OCI-LY1 (cell line): ENCODE measurements around the gene FIG4.

Source experiments
- H2AFZ ChIP-seq: fragments of 200-600 bp; sonication (generic), shearing (Covaris generic); 2 replicates; pipeline ENCODE4 v1.6.0; 2014; ENCODE audit warnings: antibody characterized with exemption, mild to moderate bottlenecking, low read length
- H3F3A ChIP-seq: fragments of 200-600 bp; sonication (generic), shearing (Covaris generic); 2 replicates; pipeline ENCODE4 v1.6.0; 2014; ENCODE audit warnings: mild to moderate bottlenecking, antibody characterized with exemption, low read length, moderate library complexity; ENCODE audit not compliant: insufficient read depth
- H3K27ac ChIP-seq: fragments of 200-600 bp; sonication (generic); 2 replicates; pipeline ENCODE4 v1.5.1; 2014; ENCODE audit warnings: low read length, mixed run types, mild to moderate bottlenecking, low read depth; ENCODE audit not compliant: poor library complexity, severe bottlenecking
- H3K27me3 ChIP-seq: fragments of 200-600 bp; sonication (generic); 2 replicates; pipeline ENCODE4 v1.6.0; 2014; ENCODE audit warnings: antibody characterized with exemption, mild to moderate bottlenecking, low read length, moderate library complexity; ENCODE audit not compliant: insufficient read depth
- H3K36me3 ChIP-seq: fragments of 200-600 bp; sonication (generic); 2 replicates; pipeline ENCODE4 v1.6.1; 2014; ENCODE audit warnings: mild to moderate bottlenecking, antibody characterized with exemption, low read length, moderate library complexity, mixed read lengths; ENCODE audit not compliant: insufficient read depth
- H3K4me1 ChIP-seq: fragments of 200-600 bp; sonication (generic); 2 replicates; pipeline ENCODE4 v1.5.1; 2014; ENCODE audit warnings: mild to moderate bottlenecking, low read length, moderate library complexity; ENCODE audit not compliant: insufficient read depth, severe bottlenecking
- H3K4me2 ChIP-seq: fragments of 200-600 bp; sonication (generic), shearing (Covaris generic); 2 replicates; pipeline ENCODE4 v1.6.1; 2014; ENCODE audit warnings: low read length
- H3K4me3 ChIP-seq: fragments of 200-600 bp; sonication (generic); 2 replicates; pipeline ENCODE4 v1.5.1; 2014; ENCODE audit warnings: low read length, low read depth, mild to moderate bottlenecking, mixed read lengths; ENCODE audit not compliant: poor library complexity, severe bottlenecking
- H3K79me2 ChIP-seq: fragments of 200-600 bp; shearing (Covaris generic); 2 replicates; pipeline ENCODE4 v1.6.1; 2016; ENCODE audit warnings: mixed run types, low read length, mixed read lengths; ENCODE audit not compliant: insufficient read depth
- H3K9ac ChIP-seq: fragments of 200-600 bp; sonication (generic), shearing (Covaris generic); 2 replicates; pipeline ENCODE4 v1.6.1; 2014; ENCODE audit warnings: mild to moderate bottlenecking, low read length, mixed read lengths
- H3K9me2 ChIP-seq: fragments of 200-600 bp; sonication (generic), shearing (Covaris generic); 2 replicates; pipeline ENCODE4 v1.6.1; 2014; ENCODE audit warnings: low read depth, mild to moderate bottlenecking, low read length, mixed read lengths
- H3K9me3 ChIP-seq: fragments of 200-600 bp; shearing (Covaris generic); 2 replicates; pipeline ENCODE4 v1.6.1; 2014; ENCODE audit warnings: low read length, mixed read lengths
- H4K20me1 ChIP-seq: fragments of 200-600 bp; sonication (generic), shearing (Covaris generic); 2 replicates; pipeline ENCODE4 v1.6.0; 2016; ENCODE audit warnings: mild to moderate bottlenecking, low read length; ENCODE audit not compliant: insufficient read depth
- EZH2 ChIP-seq: fragments of 200-600 bp; sonication (generic), shearing (Covaris generic); IDR thresholded peaks from 2 replicates; pipeline ENCODE4 v1.8.0; 2017; ENCODE audit warnings: borderline replicate concordance, mixed run types, mild to moderate bottlenecking, antibody characterized with exemption, low read length, moderate library complexity, mixed read lengths
- TF ChIP-seq, protein P1 (sequence below): fragments of 200-600 bp; sonication (generic), shearing (Covaris generic); IDR thresholded peaks from 2 replicates; pipeline ENCODE4 v1.5.1; 2017; ENCODE audit warnings: mild to moderate bottlenecking, antibody characterized with exemption, low read length, moderate library complexity, mixed read lengths

FIG4 gene

GRCh38 chr6:109840034-109840433 lies 148.9 kb downstream of the FIG4 start:
- no peak overlapping the region for H3K4me2 ChIP-seq
- H3K9me3 ChIP-seq = no peaks in the 10 kb centered on the region
- H3K4me3 ChIP-seq = no peak overlapping the region
- H3K79me2 ChIP-seq = no peaks in the 10 kb centered on the region
- H3K9ac ChIP-seq = no peak overlapping the region
- H2AFZ ChIP-seq = no peak overlapping the region
- H3K27me3 ChIP-seq = no peaks in the 10 kb centered on the region
- TF ChIP-seq EZH2 = no peak
- TF ChIP-seq, protein P1, sequence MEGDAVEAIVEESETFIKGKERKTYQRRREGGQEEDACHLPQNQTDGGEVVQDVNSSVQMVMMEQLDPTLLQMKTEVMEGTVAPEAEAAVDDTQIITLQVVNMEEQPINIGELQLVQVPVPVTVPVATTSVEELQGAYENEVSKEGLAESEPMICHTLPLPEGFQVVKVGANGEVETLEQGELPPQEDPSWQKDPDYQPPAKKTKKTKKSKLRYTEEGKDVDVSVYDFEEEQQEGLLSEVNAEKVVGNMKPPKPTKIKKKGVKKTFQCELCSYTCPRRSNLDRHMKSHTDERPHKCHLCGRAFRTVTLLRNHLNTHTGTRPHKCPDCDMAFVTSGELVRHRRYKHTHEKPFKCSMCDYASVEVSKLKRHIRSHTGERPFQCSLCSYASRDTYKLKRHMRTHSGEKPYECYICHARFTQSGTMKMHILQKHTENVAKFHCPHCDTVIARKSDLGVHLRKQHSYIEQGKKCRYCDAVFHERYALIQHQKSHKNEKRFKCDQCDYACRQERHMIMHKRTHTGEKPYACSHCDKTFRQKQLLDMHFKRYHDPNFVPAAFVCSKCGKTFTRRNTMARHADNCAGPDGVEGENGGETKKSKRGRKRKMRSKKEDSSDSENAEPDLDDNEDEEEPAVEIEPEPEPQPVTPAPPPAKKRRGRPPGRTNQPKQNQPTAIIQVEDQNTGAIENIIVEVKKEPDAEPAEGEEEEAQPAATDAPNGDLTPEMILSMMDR = no peak
- no peaks in the 10 kb centered on the region for H4K20me1 ChIP-seq
- no peaks in the 10 kb centered on the region for H3F3A ChIP-seq
- no peaks in the 10 kb centered on the region for H3K36me3 ChIP-seq
- H3K27ac ChIP-seq = no peak overlapping the region
- no peaks in the 10 kb centered on the region for H3K9me2 ChIP-seq
- H3K4me1 ChIP-seq = no peaks in the 10 kb centered on the region

GRCh38 chr6:109840796-109841195 lies 149.7 kb downstream of the FIG4 start:
- no peaks in the 10 kb centered on the region for H3K27me3 ChIP-seq
- no peaks in the 10 kb centered on the region for H3F3A ChIP-seq
- H3K4me2 ChIP-seq = no peak overlapping the region
- H3K36me3 ChIP-seq = no peaks in the 10 kb centered on the region
- H3K4me1 ChIP-seq = no peaks in the 10 kb centered on the region
- no peaks in the 10 kb centered on the region for H3K9me3 ChIP-seq
- H3K27ac ChIP-seq = no peak overlapping the region
- no peak overlapping the region for H2AFZ ChIP-seq
- no peak for TF ChIP-seq EZH2
- TF ChIP-seq, protein P1 = no peak
- H3K4me3 ChIP-seq = no peak overlapping the region
- H4K20me1 ChIP-seq = no peaks in the 10 kb centered on the region
- no peaks in the 10 kb centered on the region for H3K79me2 ChIP-seq
- no peak overlapping the region for H3K9ac ChIP-seq
- H3K9me2 ChIP-seq = no peaks in the 10 kb centered on the region

GRCh38 chr6:109841869-109842268 lies 150.8 kb downstream of the FIG4 start:
- TF ChIP-seq EZH2 = no peak
- TF ChIP-seq, protein P1 = no peak

More at GRCh38 chr6:109841869-109842268, 150.8 kb downstream of the FIG4 start:
- no peak overlapping the region for H3K4me3 ChIP-seq
- H4K20me1 ChIP-seq = no peaks in the 10 kb centered on the region
- H3K9ac ChIP-seq = no peak overlapping the region
- no peak overlapping the region for H3K27ac ChIP-seq
- no peak overlapping the region for H2AFZ ChIP-seq
- no peaks in the 10 kb centered on the region for H3F3A ChIP-seq
- H3K4me1 ChIP-seq = no peaks in the 10 kb centered on the region
- H3K9me3 ChIP-seq = no peaks in the 10 kb centered on the region
- no peak overlapping the region for H3K4me2 ChIP-seq
- no peaks in the 10 kb centered on the region for H3K79me2 ChIP-seq
- H3K27me3 ChIP-seq = no peaks in the 10 kb centered on the region
- H3K36me3 ChIP-seq = no peaks in the 10 kb centered on the region
- no peaks in the 10 kb centered on the region for H3K9me2 ChIP-seq
